CD4-positive, alpha-beta T cell treated with Interferon gamma for 1 hour (primary cell): ENCODE data around the gene GPAM.

Experiments
- DNase-seq: peaks from one replicate; pipeline ENCODE4 v3.0.0-alpha.2; 2020

The GPAM gene

GRCh38 chr10:112176543-112176942 is 7.0 kb downstream of the GPAM start:
- DNase-seq: no peak

GRCh38 chr10:112175409-112175808 is 8.2 kb downstream of the GPAM start:
- DNase-seq: no peak

GRCh38 chr10:112173206-112173605 is 10.4 kb downstream of the GPAM start:
- no peak for DNase-seq

- no peak for DNase-seq
Measured at GRCh38 chr10:112168733-112169132, 14.8 kb downstream of the GPAM start.

- DNase-seq: no peak
Measured at GRCh38 chr10:112166800-112167199, 16.8 kb downstream of the GPAM start.

GRCh38 chr10:112161757-112162518 is 21.6 kb downstream of the GPAM start:
- no peak for DNase-seq

GRCh38 chr10:112160834-112161233 is 22.7 kb downstream of the GPAM start:
- DNase-seq: no peak

- DNase-seq: no peak
Measured at GRCh38 chr10:112159469-112159868, 24.1 kb downstream of the GPAM start.

GRCh38 chr10:112151524-112152039 is 32.0 kb downstream of the GPAM start:
- DNase-seq: no peak

GRCh38 chr10:112148331-112148730 is 35.2 kb downstream of the GPAM start:
- no peak for DNase-seq

GRCh38 chr10:112146799-112147198 is 36.8 kb downstream of the GPAM start:
- DNase-seq: no peak

GRCh38 chr10:112145263-112145662 is 38.3 kb downstream of the GPAM start:
- no peak for DNase-seq

GRCh38 chr10:112143420-112143819 is 40.1 kb downstream of the GPAM start:
- no peak for DNase-seq

- DNase-seq: no peak
Measured at GRCh38 chr10:112141292-112141691, 42.3 kb downstream of the GPAM start.

- peak; percentile 58 for DNase-seq
Measured at GRCh38 chr10:112140110-112140970, 43.2 kb downstream of the GPAM start.

- DNase-seq: no peak
Measured at GRCh38 chr10:112139176-112139575, 44.4 kb downstream of the GPAM start.

- peak; percentile 19 for DNase-seq
Measured at GRCh38 chr10:112137154-112137987, 46.2 kb downstream of the GPAM start.

GRCh38 chr10:112136486-112137153 is 46.9 kb downstream of the GPAM start:
- DNase-seq: no peak

GRCh38 chr10:112135604-112136003 is 48.0 kb downstream of the GPAM start:
- DNase-seq: no peak

GRCh38 chr10:112132435-112132834 is 51.1 kb downstream of the GPAM start:
- DNase-seq: no peak

GRCh38 chr10:112131996-112132395 is 51.6 kb downstream of the GPAM start:
- DNase-seq: no peak

- DNase-seq: no peak
Measured at GRCh38 chr10:112131346-112131745, 52.2 kb downstream of the GPAM start.
